Measurements from ENCODE around the gene COMTD1. TPM values are rescaled to one million over a fixed set of nuclear protein-coding genes. Genes with fewer than 3 reads are reported as not detected.

The COMTD1 gene
- total RNA-seq, 1 donor from 2014 or later: 15.7 TPM

DNA sequence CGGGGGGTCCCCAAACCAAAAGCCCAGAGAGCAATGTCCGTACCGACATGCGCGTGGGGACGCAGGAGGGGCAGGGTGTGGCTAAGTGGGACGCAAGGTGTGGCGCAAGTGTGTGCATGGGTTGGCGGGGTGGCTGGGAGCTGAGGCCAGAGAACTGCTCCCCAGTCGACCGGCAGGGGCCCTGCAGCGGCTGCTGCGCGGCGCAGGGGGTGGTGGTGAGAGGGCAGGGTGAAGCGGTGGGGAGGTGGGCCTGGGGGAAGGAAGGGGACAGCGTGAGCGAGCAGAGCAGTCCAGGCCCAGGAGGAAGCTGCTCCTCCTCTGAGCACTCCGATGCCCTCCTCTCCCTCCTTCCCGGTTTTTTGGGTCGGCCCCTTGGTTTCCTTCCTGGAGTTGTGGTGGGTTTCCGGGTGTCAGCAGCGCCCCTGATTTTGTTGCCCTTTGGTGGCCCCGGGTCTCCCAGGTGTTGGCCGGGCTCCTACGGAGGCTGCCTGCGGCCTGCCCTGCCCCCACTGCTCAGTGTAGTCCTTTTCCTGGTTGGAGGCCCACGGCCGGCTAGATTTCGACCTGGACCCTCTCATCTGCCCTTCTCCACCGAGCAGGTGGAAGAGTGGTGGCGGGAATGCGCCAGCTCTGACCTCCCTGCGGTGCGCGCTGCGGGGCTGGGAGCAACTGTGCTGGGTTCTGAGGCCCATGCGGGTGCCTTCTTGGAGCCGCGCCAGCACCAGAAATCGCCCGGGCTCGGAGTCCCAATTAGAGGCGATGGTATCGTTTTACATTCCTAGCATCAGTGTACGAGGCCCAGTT, 40.5 kb upstream of the COMTD1 start:
- Mint-ChIP-seq H3K27ac (ENCODE audit: unreplicated experiment) (no peak overlapping the region), H3K36me3 (ENCODE audit: low read depth) (no peaks in the 10 kb centered on the region), H3K4me3 (ENCODE audit: unreplicated experiment) (no peak overlapping the region), H3K27me3 (ENCODE audit: low read depth) (peaks cover 2% of the 10 kb centered on the region), H3K4me1 (ENCODE audit: low read depth) (peaks cover 5% of the 10 kb centered on the region), H3K9me3 (ENCODE audit: low read depth) (no peaks in the 10 kb centered on the region)
- no peak for DNase-seq (ENCODE audit: low spot score)
- TF ChIP-seq, protein P1, sequence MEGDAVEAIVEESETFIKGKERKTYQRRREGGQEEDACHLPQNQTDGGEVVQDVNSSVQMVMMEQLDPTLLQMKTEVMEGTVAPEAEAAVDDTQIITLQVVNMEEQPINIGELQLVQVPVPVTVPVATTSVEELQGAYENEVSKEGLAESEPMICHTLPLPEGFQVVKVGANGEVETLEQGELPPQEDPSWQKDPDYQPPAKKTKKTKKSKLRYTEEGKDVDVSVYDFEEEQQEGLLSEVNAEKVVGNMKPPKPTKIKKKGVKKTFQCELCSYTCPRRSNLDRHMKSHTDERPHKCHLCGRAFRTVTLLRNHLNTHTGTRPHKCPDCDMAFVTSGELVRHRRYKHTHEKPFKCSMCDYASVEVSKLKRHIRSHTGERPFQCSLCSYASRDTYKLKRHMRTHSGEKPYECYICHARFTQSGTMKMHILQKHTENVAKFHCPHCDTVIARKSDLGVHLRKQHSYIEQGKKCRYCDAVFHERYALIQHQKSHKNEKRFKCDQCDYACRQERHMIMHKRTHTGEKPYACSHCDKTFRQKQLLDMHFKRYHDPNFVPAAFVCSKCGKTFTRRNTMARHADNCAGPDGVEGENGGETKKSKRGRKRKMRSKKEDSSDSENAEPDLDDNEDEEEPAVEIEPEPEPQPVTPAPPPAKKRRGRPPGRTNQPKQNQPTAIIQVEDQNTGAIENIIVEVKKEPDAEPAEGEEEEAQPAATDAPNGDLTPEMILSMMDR (IDR thresholded peaks at IDR 0.05): no peak

DNA sequence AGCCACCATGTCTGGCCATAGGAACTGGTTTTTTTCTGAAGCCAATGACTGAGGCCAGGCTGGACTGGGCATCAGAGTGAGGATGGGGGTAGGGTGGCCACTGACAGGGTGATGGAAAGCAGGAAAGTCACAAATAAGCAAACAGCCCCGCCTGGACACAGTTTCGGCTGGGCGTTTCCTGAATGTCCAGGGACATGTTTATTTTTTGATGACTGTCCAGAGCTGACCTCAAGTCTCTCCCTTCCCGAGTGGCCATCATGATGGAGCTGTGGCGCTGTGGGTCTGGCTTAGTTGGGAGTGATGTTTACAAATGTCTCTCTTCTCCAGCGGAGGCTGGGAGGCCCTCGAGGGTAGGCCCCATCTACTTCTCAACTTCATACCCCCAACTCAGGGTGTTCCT, 37.1 kb upstream of the COMTD1 start:
- no peak overlapping the region for H3K27ac Mint-ChIP-seq (ENCODE audit: unreplicated experiment)
- TF ChIP-seq, protein P1 (IDR thresholded peaks at IDR 0.05): no peak
- no peak overlapping the region for H3K4me3 Mint-ChIP-seq (ENCODE audit: unreplicated experiment)
- H3K27me3 Mint-ChIP-seq (ENCODE audit: low read depth): no peaks in the 10 kb centered on the region
- H3K36me3 Mint-ChIP-seq (ENCODE audit: low read depth): no peaks in the 10 kb centered on the region
- no peaks in the 10 kb centered on the region for H3K9me3 Mint-ChIP-seq (ENCODE audit: low read depth)
- H3K4me1 Mint-ChIP-seq (ENCODE audit: low read depth): peaks cover 5% of the 10 kb centered on the region
- DNase-seq (ENCODE audit: low spot score): no peak

DNA sequence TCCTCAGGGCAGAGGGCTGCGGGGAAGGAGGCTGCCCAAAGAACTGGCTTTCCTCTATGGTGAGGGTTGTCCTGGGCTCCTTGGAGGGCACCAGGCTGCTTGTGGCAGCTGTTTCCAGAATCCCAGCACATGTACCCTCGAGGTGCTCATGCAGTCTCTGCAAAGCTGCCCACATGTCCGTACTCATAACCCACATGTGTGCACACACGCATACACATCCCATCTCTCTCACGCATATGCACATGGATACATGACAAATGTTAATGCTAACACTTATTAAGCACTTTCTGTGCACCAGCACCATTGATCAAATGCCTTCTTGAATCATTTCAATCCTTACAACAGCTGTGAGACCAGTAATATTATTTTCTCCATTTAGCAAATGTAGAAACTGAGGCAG, 36.3 kb upstream of the COMTD1 start:
- H3K27me3 Mint-ChIP-seq (ENCODE audit: low read depth): no peaks in the 10 kb centered on the region
- H3K4me3 Mint-ChIP-seq (ENCODE audit: unreplicated experiment): no peak overlapping the region
- no peak overlapping the region for H3K27ac Mint-ChIP-seq (ENCODE audit: unreplicated experiment)
- peaks cover 5% of the 10 kb centered on the region for H3K4me1 Mint-ChIP-seq (ENCODE audit: low read depth)
- H3K36me3 Mint-ChIP-seq (ENCODE audit: low read depth): no peaks in the 10 kb centered on the region
- TF ChIP-seq, protein P1 (IDR thresholded peaks at IDR 0.05): no peak
- H3K9me3 Mint-ChIP-seq (ENCODE audit: low read depth): no peaks in the 10 kb centered on the region
- DNase-seq (ENCODE audit: low spot score): no peak

DNA sequence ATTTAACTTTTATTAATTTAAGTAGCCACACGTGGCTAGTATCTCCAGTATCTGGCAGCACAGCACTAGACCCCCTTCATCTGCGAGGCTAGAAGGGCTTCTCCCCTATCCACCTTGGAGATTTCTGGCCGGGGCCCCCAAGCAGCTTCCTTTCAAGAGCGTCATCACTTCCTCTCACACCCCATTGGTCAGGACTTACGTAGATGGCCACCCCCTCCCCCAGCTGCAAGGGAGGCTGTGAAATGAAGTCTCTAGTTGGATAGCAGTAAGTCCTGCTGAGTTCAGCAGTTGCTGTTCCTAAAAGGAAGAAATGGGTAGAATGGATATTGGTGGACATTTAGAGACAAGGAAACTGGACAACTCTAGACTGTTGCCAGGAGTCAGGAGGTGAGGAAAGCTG, 33.8 kb upstream of the COMTD1 start:
- peaks cover 5% of the 10 kb centered on the region for H3K4me1 Mint-ChIP-seq (ENCODE audit: low read depth)
- H3K27ac Mint-ChIP-seq (ENCODE audit: unreplicated experiment): no peak overlapping the region
- no peaks in the 10 kb centered on the region for H3K9me3 Mint-ChIP-seq (ENCODE audit: low read depth)
- H3K27me3 Mint-ChIP-seq (ENCODE audit: low read depth): no peaks in the 10 kb centered on the region
- H3K4me3 Mint-ChIP-seq (ENCODE audit: unreplicated experiment): no peak overlapping the region
- TF ChIP-seq, protein P1 (IDR thresholded peaks at IDR 0.05): no peak
- H3K36me3 Mint-ChIP-seq (ENCODE audit: low read depth): no peaks in the 10 kb centered on the region
- no peak for DNase-seq (ENCODE audit: low spot score)

DNA sequence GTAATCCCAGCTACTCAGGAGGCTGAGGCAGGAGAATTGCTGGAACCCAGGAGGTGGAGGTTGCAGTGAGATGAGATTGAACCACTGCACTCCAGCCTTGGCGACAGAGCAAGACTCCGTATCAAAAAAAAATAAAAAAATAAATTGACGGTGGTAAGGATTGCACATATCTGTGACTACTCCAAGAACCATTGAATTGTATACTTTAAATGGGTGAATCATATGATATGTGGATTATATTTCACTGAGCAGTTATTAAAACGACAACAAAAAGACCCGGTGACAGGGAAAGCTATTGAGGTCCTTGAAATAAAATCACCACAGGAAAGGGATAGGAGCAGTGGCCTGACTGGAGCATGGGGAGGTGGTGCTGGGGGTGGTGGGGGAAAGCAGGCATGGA, 31.2 kb upstream of the COMTD1 start:
- H3K36me3 Mint-ChIP-seq (ENCODE audit: low read depth): no peaks in the 10 kb centered on the region
- H3K4me1 Mint-ChIP-seq (ENCODE audit: low read depth): peaks cover 3% of the 10 kb centered on the region
- H3K27ac Mint-ChIP-seq (ENCODE audit: unreplicated experiment): no peak overlapping the region
- DNase-seq (ENCODE audit: low spot score): no peak
- H3K4me3 Mint-ChIP-seq (ENCODE audit: unreplicated experiment): no peak overlapping the region
- peaks cover 3% of the 10 kb centered on the region for H3K27me3 Mint-ChIP-seq (ENCODE audit: low read depth)
- TF ChIP-seq, protein P1 (IDR thresholded peaks at IDR 0.05): no peak
- no peaks in the 10 kb centered on the region for H3K9me3 Mint-ChIP-seq (ENCODE audit: low read depth)

All from chondrocyte (in vitro differentiated cells).